Retina (tissue), 1 donor: Measurements from ENCODE around the gene GPR153.
A peak's percentile ranks its signal among the peaks of the same experiment; 100 is the strongest.
"Not testable (repeated sequence)": the region's sequence is repeated elsewhere in the genome, so short reads cannot be mapped to it uniquely, and the experiment has no call there.

Source experiments
- DNase-seq: peaks from one replicate; pipeline ENCODE4 v3.0.0-alpha.2; 2016

Gene GPR153

GRCh38 chr1:6222636-6223035 lies 38.3 kb downstream of the GPR153 start:
- no peak for DNase-seq

GRCh38 chr1:6221210-6221784 lies 39.6 kb downstream of the GPR153 start:
- DNase-seq: no peak

- no peak for DNase-seq
Measured at GRCh38 chr1:6220236-6220635, 40.7 kb downstream of the GPR153 start.

GRCh38 chr1:6219641-6220040 lies 41.3 kb downstream of the GPR153 start:
- DNase-seq: not testable (repeated sequence)

GRCh38 chr1:6218375-6219164 lies 42.3 kb downstream of the GPR153 start:
- no peak for DNase-seq

- no peak for DNase-seq
Measured at GRCh38 chr1:6212193-6212959, 48.5 kb downstream of the GPR153 start.

- no peak for DNase-seq
Measured at GRCh38 chr1:6211731-6212130, 49.2 kb downstream of the GPR153 start.

GRCh38 chr1:6210591-6211355 lies 50.1 kb downstream of the GPR153 start:
- no peak for DNase-seq

- DNase-seq: no peak
Measured at GRCh38 chr1:6209661-6210580, 51.0 kb downstream of the GPR153 start.

GRCh38 chr1:6208723-6209660 lies 51.9 kb downstream of the GPR153 start:
- DNase-seq: peak; percentile 82

GRCh38 chr1:6207921-6208320 lies 53.0 kb downstream of the GPR153 start:
- DNase-seq: no peak

GRCh38 chr1:6207075-6207885 lies 53.6 kb downstream of the GPR153 start:
- DNase-seq: no peak

GRCh38 chr1:6206520-6206855 lies 54.4 kb downstream of the GPR153 start:
- DNase-seq: no peak

- DNase-seq: peak; percentile 80
Measured at GRCh38 chr1:6205849-6206519, 54.9 kb downstream of the GPR153 start, which contains the start of gene RNF207. Gene RNF207, plus strand, starts transcription at chr1:6206119. Its CDS starts 417 bp downstream, at chr1:6206536.

GRCh38 chr1:6202256-6202655 lies 58.6 kb downstream of the GPR153 start:
- DNase-seq: no peak

GRCh38 chr1:6200188-6200809 lies 60.6 kb downstream of the GPR153 start:
- DNase-seq: no peak

- DNase-seq: peak; percentile 97
Measured at GRCh38 chr1:6199298-6200187, 61.4 kb downstream of the GPR153 start, which contains the start of gene RPL22. Gene RPL22, minus strand, starts transcription at chr1:6199595. Its CDS starts 22 bp downstream, at chr1:6199573.
